Measurements from ENCODE around the gene CLCN3. TPM values are rescaled to one million over a fixed set of nuclear protein-coding genes. Genes with fewer than 3 reads are reported as not detected.
"Not testable (repeated sequence)": the region's sequence is repeated elsewhere in the genome, so short reads cannot be mapped to it uniquely, and the experiment has no call there.

CLCN3 gene
- total RNA-seq, 4 donors from 2014 or later: 14.0 to 61.5 (median 44.7) TPM

DNA sequence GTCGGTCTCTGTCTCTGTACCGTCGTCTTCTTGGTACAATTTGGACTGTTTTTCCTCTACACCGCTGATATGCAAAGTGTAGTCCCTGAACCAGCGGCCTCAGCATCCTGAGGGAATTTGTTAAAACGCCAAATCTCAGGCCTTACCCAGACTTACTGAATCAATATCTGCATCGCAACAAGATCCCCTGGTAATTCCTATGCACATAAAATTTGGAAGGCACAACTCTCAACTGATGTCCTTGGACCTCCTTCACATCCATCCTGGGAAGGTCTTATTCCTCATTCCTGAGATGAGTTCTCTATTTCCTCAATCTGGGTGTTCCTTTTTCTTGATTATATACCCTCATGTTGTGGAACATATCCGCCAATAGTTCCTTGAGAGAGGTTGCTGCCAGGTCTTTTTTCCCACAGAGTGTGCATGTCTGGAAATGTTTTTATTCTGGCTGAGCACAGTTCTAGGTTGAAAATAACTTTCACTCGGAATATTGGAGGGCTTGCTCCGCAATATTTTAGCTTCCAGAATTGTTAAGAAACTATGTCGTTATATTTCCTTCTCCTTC is 138.1 kb downstream of the CLCN3 start:
- Histone ChIP-seq H3K4me3 (no peak overlapping the region), H3K9me3 (no peaks in the 10 kb centered on the region), H3K36me3 (no peaks in the 10 kb centered on the region), H3K4me1 (peaks cover 0 to 18% (median 6%) of the 10 kb centered on the region in 4 donors), H3K27ac (peak overlapping the region in 1 of 4 donors; percentile 74), H3K27me3 (no peaks in the 10 kb centered on the region)
- TF ChIP-seq, protein P1, sequence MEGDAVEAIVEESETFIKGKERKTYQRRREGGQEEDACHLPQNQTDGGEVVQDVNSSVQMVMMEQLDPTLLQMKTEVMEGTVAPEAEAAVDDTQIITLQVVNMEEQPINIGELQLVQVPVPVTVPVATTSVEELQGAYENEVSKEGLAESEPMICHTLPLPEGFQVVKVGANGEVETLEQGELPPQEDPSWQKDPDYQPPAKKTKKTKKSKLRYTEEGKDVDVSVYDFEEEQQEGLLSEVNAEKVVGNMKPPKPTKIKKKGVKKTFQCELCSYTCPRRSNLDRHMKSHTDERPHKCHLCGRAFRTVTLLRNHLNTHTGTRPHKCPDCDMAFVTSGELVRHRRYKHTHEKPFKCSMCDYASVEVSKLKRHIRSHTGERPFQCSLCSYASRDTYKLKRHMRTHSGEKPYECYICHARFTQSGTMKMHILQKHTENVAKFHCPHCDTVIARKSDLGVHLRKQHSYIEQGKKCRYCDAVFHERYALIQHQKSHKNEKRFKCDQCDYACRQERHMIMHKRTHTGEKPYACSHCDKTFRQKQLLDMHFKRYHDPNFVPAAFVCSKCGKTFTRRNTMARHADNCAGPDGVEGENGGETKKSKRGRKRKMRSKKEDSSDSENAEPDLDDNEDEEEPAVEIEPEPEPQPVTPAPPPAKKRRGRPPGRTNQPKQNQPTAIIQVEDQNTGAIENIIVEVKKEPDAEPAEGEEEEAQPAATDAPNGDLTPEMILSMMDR (IDR thresholded peaks at IDR 0.05): no peak
- no peak for TF ChIP-seq POLR2A (IDR thresholded peaks at IDR 0.05)
- DNase-seq: no peak

GRCh38 chr4:169761846-169762245 is 141.5 kb downstream of the CLCN3 start:
- no peak overlapping the region for H3K4me3 ChIP-seq
- H3K36me3 ChIP-seq: no peaks in the 10 kb centered on the region
- no peak for TF ChIP-seq POLR2A (IDR thresholded peaks at IDR 0.05)
- TF ChIP-seq, protein P1 (IDR thresholded peaks at IDR 0.05): no peak
- no peaks in the 10 kb centered on the region for H3K9me3 ChIP-seq
- H3K4me1 ChIP-seq: peaks cover 0 to 4% (median 2%) of the 10 kb centered on the region in 4 donors
- H3K27me3 ChIP-seq: no peaks in the 10 kb centered on the region
- DNase-seq: no peak
- no peak overlapping the region for H3K27ac ChIP-seq

GRCh38 chr4:169765835-169766234 is 145.5 kb downstream of the CLCN3 start:
- Histone ChIP-seq H3K4me3 (no peak overlapping the region), H3K9me3 (no peaks in the 10 kb centered on the region), H3K27ac (no peak overlapping the region), H3K4me1 (no peaks in the 10 kb centered on the region), H3K36me3 (no peaks in the 10 kb centered on the region), H3K27me3 (no peaks in the 10 kb centered on the region)
- no peak for DNase-seq
- TF ChIP-seq, protein P1 (IDR thresholded peaks at IDR 0.05): no peak

DNA sequence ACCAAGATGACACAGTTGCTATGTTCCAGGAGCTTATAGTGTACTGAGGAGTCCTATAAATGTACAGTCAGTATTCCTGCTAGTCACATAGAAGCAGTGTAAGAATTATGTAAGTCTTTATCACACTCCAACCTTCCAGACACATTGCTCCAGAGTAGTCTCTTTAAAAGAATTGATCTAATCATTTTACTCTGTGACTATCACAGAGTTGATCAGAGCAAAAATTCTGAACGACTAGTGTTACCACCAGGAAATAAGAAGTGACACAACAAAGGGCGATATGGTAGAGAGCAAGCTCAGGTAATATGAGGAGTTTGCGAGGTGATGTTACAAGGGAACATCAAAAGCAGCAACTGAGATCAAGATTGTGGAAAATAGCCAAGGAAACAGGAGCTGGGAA is 146.4 kb downstream of the CLCN3 start:
- H3K36me3 ChIP-seq: no peaks in the 10 kb centered on the region
- no peak overlapping the region for H3K4me3 ChIP-seq
- H3K9me3 ChIP-seq: no peaks in the 10 kb centered on the region
- TF ChIP-seq, protein P1 (IDR thresholded peaks at IDR 0.05): no peak
- no peak for TF ChIP-seq POLR2A (IDR thresholded peaks at IDR 0.05)
- H3K27ac ChIP-seq: no peak overlapping the region
- no peaks in the 10 kb centered on the region for H3K4me1 ChIP-seq
- DNase-seq: no peak
- no peaks in the 10 kb centered on the region for H3K27me3 ChIP-seq

DNA sequence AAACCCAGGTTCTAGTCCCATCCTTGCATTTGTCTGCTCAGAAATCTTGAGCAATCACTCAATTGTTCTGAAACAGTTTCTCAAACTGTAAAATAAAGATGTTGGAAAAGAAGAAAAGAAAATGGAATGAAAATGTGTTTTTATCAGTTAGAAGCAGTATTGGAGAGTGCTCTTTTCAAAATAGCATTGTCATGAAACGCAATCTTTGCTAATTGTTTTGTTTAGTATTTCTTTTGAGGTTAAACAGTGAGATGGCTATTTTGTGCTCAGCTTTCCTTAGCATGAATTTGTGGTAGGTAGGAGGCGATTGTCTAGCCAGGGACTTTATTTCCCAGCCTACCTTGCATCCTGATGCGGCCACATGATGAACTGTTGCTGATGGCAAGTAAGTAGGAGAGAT is 148.0 kb downstream of the CLCN3 start:
- TF ChIP-seq POLR2A (IDR thresholded peaks at IDR 0.05): no peak
- TF ChIP-seq, protein P1 (IDR thresholded peaks at IDR 0.05): no peak
- no peaks in the 10 kb centered on the region for H3K27me3 ChIP-seq
- H3K4me3 ChIP-seq: no peak overlapping the region
- no peaks in the 10 kb centered on the region for H3K9me3 ChIP-seq
- no peak for DNase-seq
- H3K36me3 ChIP-seq: no peaks in the 10 kb centered on the region
- no peak overlapping the region for H3K27ac ChIP-seq
- H3K4me1 ChIP-seq: no peaks in the 10 kb centered on the region

- no peak overlapping the region for H3K4me3 ChIP-seq
- no peaks in the 10 kb centered on the region for H3K36me3 ChIP-seq
- no peaks in the 10 kb centered on the region for H3K9me3 ChIP-seq
- TF ChIP-seq POLR2A (IDR thresholded peaks at IDR 0.05): no peak
- TF ChIP-seq, protein P1 (IDR thresholded peaks at IDR 0.05): no peak
- H3K27ac ChIP-seq: no peak overlapping the region
- DNase-seq: no peak
- H3K4me1 ChIP-seq: peaks cover 0 to 6% (median 0%) of the 10 kb centered on the region in 4 donors
- no peaks in the 10 kb centered on the region for H3K27me3 ChIP-seq
These were observed 150.0 kb downstream of the CLCN3 start for GRCh38 chr4:169770416-169770815.

- H3K27ac ChIP-seq, H3K27me3 ChIP-seq, H3K9me3 ChIP-seq, H3K4me3 ChIP-seq, H3K4me1 ChIP-seq, DNase-seq, H3K36me3 ChIP-seq: not testable (repeated sequence)
These were observed 151.2 kb downstream of the CLCN3 start for GRCh38 chr4:169771556-169772080.
